GM23248 (cell line): ENCODE data around the gene MEIS2.

ENCODE experiments used
- EZH2 ChIP-seq: fragments of 200-600 bp; sonication (generic); IDR thresholded peaks from 2 replicates; pipeline ENCODE4 v1.6.1; 2018; ENCODE audit warnings: antibody characterized with exemption, mild to moderate bottlenecking; ENCODE audit not compliant: insufficient read depth, poor library complexity, severe bottlenecking
- EZH2phosphoT487 ChIP-seq: fragments of 200-600 bp; sonication (generic); IDR thresholded peaks from 2 replicates; pipeline ENCODE4 v1.6.1; 2018; ENCODE audit warnings: antibody characterized with exemption, moderate library complexity, mild to moderate bottlenecking, low read depth; ENCODE audit not compliant: insufficient read depth

GRCh38 chr15:36970522-36970921 is 129.8 kb downstream of the MEIS2 start:
- no peak for TF ChIP-seq EZH2
- no peak for TF ChIP-seq EZH2phosphoT487
